Neuronal stem cell (in vitro differentiated cells): ENCODE results near the gene HSPB8.

Experiments
- DNase-seq: peaks from one replicate; pipeline ENCODE4 v3.0.0-alpha.2; 2013; ENCODE audit warnings: low spot score
- H2AFZ ChIP-seq: one replicate; pipeline ENCODE4 v1.6.1; 2013; ENCODE audit warnings: mild to moderate bottlenecking, low read length, inconsistent platforms
- H2AK5ac ChIP-seq: 2 replicates; pipeline ENCODE4 v1.6.1; 2013; ENCODE audit warnings: low read depth, mild to moderate bottlenecking, inconsistent platforms, low read length, moderate library complexity, mixed read lengths
- H2BK120ac ChIP-seq: 2 replicates; pipeline ENCODE4 v1.6.1; 2013; ENCODE audit warnings: low read depth, mild to moderate bottlenecking, inconsistent platforms, low read length, moderate library complexity, mixed read lengths
- H2BK12ac ChIP-seq: one replicate; pipeline ENCODE4 v1.6.1; 2013; ENCODE audit warnings: low read length, inconsistent platforms
- H2BK15ac ChIP-seq: 2 replicates; pipeline ENCODE4 v1.6.1; 2013; ENCODE audit warnings: mild to moderate bottlenecking, low read length, inconsistent platforms, mixed read lengths
- H2BK5ac ChIP-seq: one replicate; pipeline ENCODE4 v1.6.1; 2013; ENCODE audit warnings: inconsistent platforms, mild to moderate bottlenecking, low read length, moderate library complexity
- H3K14ac ChIP-seq: one replicate; pipeline ENCODE4 v1.6.1; 2013; ENCODE audit warnings: low read length, inconsistent platforms
- H3K18ac ChIP-seq: 2 replicates; pipeline ENCODE4 v1.6.1; 2013; ENCODE audit warnings: low read length, inconsistent platforms
- H3K23ac ChIP-seq: 2 replicates; pipeline ENCODE4 v1.6.1; 2013; ENCODE audit warnings: low read depth, mild to moderate bottlenecking, mixed read lengths, low read length, inconsistent platforms; ENCODE audit not compliant: poor library complexity
- H3K27ac ChIP-seq: replicated peaks from 3 replicates; pipeline ENCODE4 v1.5.1; 2013; ENCODE audit warnings: low read length, inconsistent platforms
- H3K27me3 ChIP-seq, 3 experiments: 2 replicates each; pipeline ENCODE4 v1.6.1; 2013; ENCODE audit warnings: low read length in 3 of 3, mild to moderate bottlenecking in 2 of 3, inconsistent platforms in 1 of 3, low read depth in 1 of 3, mixed read lengths in 1 of 3, moderate library complexity in 1 of 3; ENCODE audit not compliant: control insufficient read depth in 3 of 3, insufficient read depth in 3 of 3
- H3K36me3 ChIP-seq, 2 donors: replicated peaks in 1 of 2; 2 replicates each; pipeline ENCODE4 v1.6.1; 2013; ENCODE audit warnings: low read length in 2 of 2; ENCODE audit not compliant: control insufficient read depth in 2 of 2, insufficient read depth in 2 of 2
- H3K4ac ChIP-seq: 2 replicates; pipeline ENCODE4 v1.6.1; 2013; ENCODE audit warnings: inconsistent platforms, mild to moderate bottlenecking, low read length, moderate library complexity
- H3K4me1 ChIP-seq, 2 donors: 1 replicate in 1 of 2; 2 replicates in 1 of 2; pipeline ENCODE4 v1.6.1; 2013; ENCODE audit warnings: low read length in 2 of 2, low read depth in 1 of 2; ENCODE audit not compliant: control insufficient read depth in 2 of 2, insufficient read depth in 1 of 2
- H3K4me2 ChIP-seq: one replicate; pipeline ENCODE4 v1.6.1; 2013; ENCODE audit warnings: mild to moderate bottlenecking, low read length, inconsistent platforms; ENCODE audit not compliant: insufficient read depth, poor library complexity, severe bottlenecking
- H3K4me3 ChIP-seq, 2 donors: 2 replicates each; pipeline ENCODE4 v1.5.1; 2013; ENCODE audit warnings: low read length in 2 of 2, mild to moderate bottlenecking in 2 of 2, inconsistent platforms in 1 of 2, moderate library complexity in 1 of 2
- H3K79me1 ChIP-seq: one replicate; pipeline ENCODE4 v1.6.1; 2013; ENCODE audit warnings: low read depth, mild to moderate bottlenecking, inconsistent platforms, low read length, moderate library complexity
- H3K9ac ChIP-seq: one replicate; pipeline ENCODE4 v1.6.1; 2013; ENCODE audit warnings: mild to moderate bottlenecking, low read depth, low read length, inconsistent platforms; ENCODE audit not compliant: poor library complexity
- H3K9me3 ChIP-seq, 2 donors: replicated peaks in 1 of 2; 2 replicates each; pipeline versions ENCODE3 to v1.6.1; 2013; ENCODE audit warnings: low read length in 2 of 2, mild to moderate bottlenecking in 2 of 2, inconsistent platforms in 1 of 2, low read depth in 1 of 2, mixed read lengths in 1 of 2, moderate library complexity in 1 of 2; ENCODE audit not compliant: control insufficient read depth in 2 of 2, insufficient read depth in 1 of 2
- H4K8ac ChIP-seq: one replicate; pipeline ENCODE4 v1.6.1; 2013; ENCODE audit warnings: low read depth, mild to moderate bottlenecking, inconsistent platforms, low read length, moderate library complexity
- H4K91ac ChIP-seq: one replicate; pipeline ENCODE4 v1.6.1; 2013; ENCODE audit warnings: low read length, low read depth, mild to moderate bottlenecking, inconsistent platforms; ENCODE audit not compliant: poor library complexity
- WGBS, 2 donors: extraction: QIAGEN DNeasy Blood & Tissue Kit; methylation state at CpG; one replicate each; pipeline ENCODE4 v1.1.7; 2013; ENCODE audit warnings: missing lambda C conversion rate in 2 of 2, mixed read lengths in 1 of 2; ENCODE audit not compliant: insufficient read length in 2 of 2, insufficient replicate concordance in 1 of 2; ENCODE audit errors: extremely low coverage in 2 of 2; 5-methylcytosine and 5-hydroxymethylcytosine counted together

HSPB8 gene

DNA sequence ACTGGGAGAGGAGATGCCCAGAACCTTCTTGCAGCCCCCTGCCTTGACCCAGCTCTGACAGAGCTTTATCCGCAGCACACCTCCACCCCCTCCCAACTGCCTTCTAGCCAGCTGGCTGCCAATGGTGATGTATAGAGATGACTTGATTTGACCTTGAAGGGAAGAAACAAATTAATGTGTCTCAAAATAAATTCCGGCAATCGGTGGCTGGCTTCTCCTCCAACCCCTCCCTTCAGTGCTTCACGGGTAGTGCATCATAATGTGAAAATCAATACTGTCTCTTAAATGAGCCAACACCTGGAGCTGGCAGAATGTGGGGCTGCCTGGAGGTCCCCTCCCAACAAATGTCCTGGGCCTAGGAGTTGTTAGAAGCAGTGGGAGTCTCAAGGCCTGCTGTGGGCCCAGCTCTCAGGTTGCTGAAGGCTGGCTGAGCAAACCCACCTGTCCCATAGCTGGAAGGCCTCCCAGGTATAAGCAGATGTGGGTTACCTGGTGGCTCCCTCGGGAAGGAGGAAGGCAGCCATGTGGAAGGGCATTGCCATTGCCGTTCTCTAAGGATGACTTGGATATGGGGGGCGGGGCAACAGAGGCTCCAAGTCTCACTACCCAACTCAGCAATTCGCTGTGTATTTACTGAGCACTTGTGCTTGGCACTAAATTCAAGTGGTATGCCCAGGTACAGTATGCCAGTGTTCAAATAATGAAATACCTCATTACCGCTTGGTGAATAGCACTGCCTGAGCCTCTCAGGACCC is 23.2 kb downstream of the HSPB8 start:
- Histone ChIP-seq H3K36me3 (no peaks in the 10 kb centered on the region), H3K27ac (no peak overlapping the region), H2BK5ac (no peak overlapping the region), H4K91ac (no peak overlapping the region), H3K4me2 (no peak overlapping the region), H4K8ac (no peak overlapping the region), H3K4ac (no peak overlapping the region), H2AK5ac (no peak overlapping the region), H2BK120ac (no peak overlapping the region), H3K79me1 (no peaks in the 10 kb centered on the region), H2BK15ac (no peak overlapping the region), H3K9me3 (no peaks in the 10 kb centered on the region), H2BK12ac (no peak overlapping the region), H3K4me3 (no peak overlapping the region), H3K14ac (no peak overlapping the region), H2AFZ (no peak overlapping the region), H3K23ac (no peak overlapping the region), H3K9ac (no peak overlapping the region), H3K18ac (peak overlapping the region; percentile 24), H3K27me3 (no peaks in the 10 kb centered on the region), H3K4me1 (peaks cover 0 to 17% of the 10 kb centered on the region in 2 donors)
- DNase-seq, result no peak
- WGBS, 2 donors, result no CpG with 5 or more reads among the region's 9 CpGs

DNA sequence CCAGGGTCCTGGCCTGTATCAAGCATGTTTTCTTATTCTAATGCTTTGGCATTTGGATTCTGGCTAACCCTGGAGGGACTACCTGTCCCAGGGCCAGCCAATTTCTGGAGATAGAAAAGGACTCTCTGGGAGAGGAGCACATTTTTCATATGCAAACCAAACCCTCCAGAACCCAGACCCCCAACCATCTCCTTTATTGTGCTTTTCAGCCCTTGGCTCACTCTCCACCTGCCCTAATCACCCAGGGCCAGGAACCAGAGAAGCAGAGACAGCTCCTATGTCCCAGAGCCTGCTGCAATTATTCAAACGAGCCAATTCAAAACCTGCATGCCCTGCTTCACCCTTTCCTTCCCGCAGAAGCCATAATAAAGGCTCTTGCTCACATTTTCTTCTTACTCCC is 23.8 kb downstream of the HSPB8 start:
- no peak overlapping the region for H3K23ac ChIP-seq
- H3K4me1 ChIP-seq, result peaks cover 0 to 23% of the 10 kb centered on the region in 2 donors
- no peak overlapping the region for H2BK120ac ChIP-seq
- H3K4me3 ChIP-seq, result no peak overlapping the region
- no peaks in the 10 kb centered on the region for H3K9me3 ChIP-seq
- no peak overlapping the region for H2AK5ac ChIP-seq
- H2BK15ac ChIP-seq, result no peak overlapping the region
- no peaks in the 10 kb centered on the region for H3K79me1 ChIP-seq
- no peak overlapping the region for H3K27ac ChIP-seq
- no CpG with 5 or more reads among the region's 2 CpGs for WGBS, 2 donors
- H2BK12ac ChIP-seq, result no peak overlapping the region
- H3K14ac ChIP-seq, result no peak overlapping the region
- no peak for DNase-seq
- no peak overlapping the region for H2BK5ac ChIP-seq
- no peak overlapping the region for H4K91ac ChIP-seq
- H3K9ac ChIP-seq, result no peak overlapping the region
- no peak overlapping the region for H2AFZ ChIP-seq
- no peaks in the 10 kb centered on the region for H3K36me3 ChIP-seq
- H3K4me2 ChIP-seq, result no peak overlapping the region
- H4K8ac ChIP-seq, result no peak overlapping the region
- no peaks in the 10 kb centered on the region for H3K27me3 ChIP-seq
- H3K18ac ChIP-seq, result no peak overlapping the region
- no peak overlapping the region for H3K4ac ChIP-seq

DNA sequence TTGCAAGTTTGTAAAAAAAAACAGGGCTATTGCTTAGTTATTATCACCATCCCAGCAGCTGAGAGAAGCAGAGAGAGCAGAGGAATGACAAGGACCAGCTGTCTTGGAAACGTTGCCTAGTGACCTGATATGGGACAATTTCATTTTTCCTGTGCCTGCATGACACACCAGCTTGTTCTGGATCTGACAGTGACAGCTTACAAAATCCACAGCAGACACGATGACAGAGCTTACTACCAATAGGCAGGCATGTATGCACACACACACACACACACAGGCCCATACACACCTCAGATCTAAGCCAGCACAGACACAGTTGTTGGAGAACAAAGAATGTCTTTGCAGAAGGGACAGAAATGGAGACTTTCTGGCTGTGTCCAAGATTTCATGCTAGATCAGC is 25.4 kb downstream of the HSPB8 start:
- peak overlapping the region; percentile 17 for H3K9ac ChIP-seq
- no peak overlapping the region for H3K27ac ChIP-seq
- no peak for DNase-seq
- no peak overlapping the region for H3K4me3 ChIP-seq
- H2BK12ac ChIP-seq, result no peak overlapping the region
- no peaks in the 10 kb centered on the region for H3K27me3 ChIP-seq
- no peak overlapping the region for H2AFZ ChIP-seq
- H3K4me1 ChIP-seq, result peaks cover 0 to 31% of the 10 kb centered on the region in 2 donors
- H3K4me2 ChIP-seq, result no peak overlapping the region
- no peak overlapping the region for H3K23ac ChIP-seq
- no peak overlapping the region for H3K4ac ChIP-seq
- no peak overlapping the region for H2BK5ac ChIP-seq
- no peaks in the 10 kb centered on the region for H3K79me1 ChIP-seq
- H4K8ac ChIP-seq, result no peak overlapping the region
- no peak overlapping the region for H3K14ac ChIP-seq
- no peaks in the 10 kb centered on the region for H3K9me3 ChIP-seq
- H3K18ac ChIP-seq, result no peak overlapping the region
- H3K36me3 ChIP-seq, result no peaks in the 10 kb centered on the region
- WGBS, 2 donors, result no CpG with 5 or more reads among the region's 2 CpGs
- H2BK15ac ChIP-seq, result no peak overlapping the region
- H2BK120ac ChIP-seq, result no peak overlapping the region
- H2AK5ac ChIP-seq, result no peak overlapping the region
- H4K91ac ChIP-seq, result no peak overlapping the region

GRCh38 chr12:119204671-119205285 is 26.0 kb downstream of the HSPB8 start:
- H3K18ac ChIP-seq, result peak overlapping the region; percentile 44
- H3K27ac ChIP-seq, result no peak overlapping the region
- H4K91ac ChIP-seq, result no peak overlapping the region
- no peak for DNase-seq
- H3K23ac ChIP-seq, result no peak overlapping the region
- no peak overlapping the region for H4K8ac ChIP-seq
- H2AK5ac ChIP-seq, result no peak overlapping the region
- no peak overlapping the region for H3K14ac ChIP-seq
- no peaks in the 10 kb centered on the region for H3K27me3 ChIP-seq
- H3K4ac ChIP-seq, result no peak overlapping the region
- H2BK15ac ChIP-seq, result peak overlapping the region; percentile 13
- no peak overlapping the region for H3K9ac ChIP-seq
- H2BK12ac ChIP-seq, result no peak overlapping the region
- no peaks in the 10 kb centered on the region for H3K9me3 ChIP-seq
- no CpG with 5 or more reads among the region's 7 CpGs for WGBS, 2 donors
- H3K4me3 ChIP-seq, result no peak overlapping the region
- peaks cover 0 to 31% of the 10 kb centered on the region in 2 donors for H3K4me1 ChIP-seq
- H3K4me2 ChIP-seq, result no peak overlapping the region
- H2AFZ ChIP-seq, result no peak overlapping the region
- H3K79me1 ChIP-seq, result no peaks in the 10 kb centered on the region
- no peaks in the 10 kb centered on the region for H3K36me3 ChIP-seq
- H2BK120ac ChIP-seq, result no peak overlapping the region
- no peak overlapping the region for H2BK5ac ChIP-seq
